ENCODE results near the gene PARD3B. TPM values are rescaled to one million over a fixed set of nuclear protein-coding genes. Genes with fewer than 3 reads are reported as not detected.

Gene PARD3B
- total RNA-seq, 1 experiment from 2014 or later = 2.0 TPM

- H3K9me3 ChIP-seq (ENCODE audit: control insufficient read depth in 1 of 2, insufficient read depth in 1 of 2, low read depth in 1 of 2, low read length in 2 of 2) = no peaks in the 10 kb centered on the region
- H3K9me2 ChIP-seq (ENCODE audit: insufficient read depth) = no peaks in the 10 kb centered on the region
- RAD21 ChIA-PET (ENCODE audit: low non-redundant PET in 1 of 2, low total read pairs in 2 of 2, uncharacterized antibody in 2 of 2, unreplicated experiment in 2 of 2) = no interaction called here
- no peak overlapping the region for H3K27ac ChIP-seq (ENCODE audit: low read depth, low read length)
- BruUV-seq (replicated peaks) = no TSS peak
- POLR2A ChIA-PET = no interaction called here
- DNase-seq (ENCODE audit: low read depth, low spot score) (no peak), ATAC-seq (no peak)
- CTCF ChIA-PET = no interaction called here
- H3K4me1 ChIP-seq (ENCODE audit: control insufficient read depth in 1 of 2, insufficient read depth in 2 of 2, low read length in 2 of 2) = no peaks in the 10 kb centered on the region
- no peaks in the 10 kb centered on the region for H4K20me1 ChIP-seq (ENCODE audit: insufficient read depth)
- no peak overlapping the region for H2AFZ ChIP-seq (ENCODE audit: low read depth, low read length, poor library complexity, severe bottlenecking)
- no peak overlapping the region for H3K4me3 ChIP-seq (replicated peaks in 1 of 2; ENCODE audit: low read depth in 1 of 2, low read length in 2 of 2)
- no peaks in the 10 kb centered on the region for H3K27me3 ChIP-seq (ENCODE audit: insufficient read depth, low read length)
- no peaks in the 10 kb centered on the region for H3K36me3 ChIP-seq (ENCODE audit: control insufficient read depth in 1 of 2, insufficient read depth in 2 of 2, low read length in 2 of 2)
- TF ChIP-seq SRF (IDR thresholded peaks at IDR 0.05; ENCODE audit: low read depth) = no peak
- no peak for TF ChIP-seq CBX3 (IDR thresholded peaks at IDR 0.05; ENCODE audit: low read depth)
- no peak for TF ChIP-seq POLR2AphosphoS5 (IDR thresholded peaks at IDR 0.05; ENCODE audit: low read depth, low read length)
- TF ChIP-seq ZBTB33 (IDR thresholded peaks at IDR 0.05; ENCODE audit: extremely low read depth, insufficient replicate concordance, low read length) = no peak
- TF ChIP-seq, protein P1, sequence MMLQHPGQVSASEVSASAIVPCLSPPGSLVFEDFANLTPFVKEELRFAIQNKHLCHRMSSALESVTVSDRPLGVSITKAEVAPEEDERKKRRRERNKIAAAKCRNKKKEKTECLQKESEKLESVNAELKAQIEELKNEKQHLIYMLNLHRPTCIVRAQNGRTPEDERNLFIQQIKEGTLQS (IDR thresholded peaks at IDR 0.05) = no peak
- TF ChIP-seq EGR1 (IDR thresholded peaks at IDR 0.05; ENCODE audit: low read depth) = no peak
- TF ChIP-seq POLR2A (IDR thresholded peaks at IDR 0.05; ENCODE audit: borderline replicate concordance, extremely low read depth, insufficient read depth, insufficient read length) = no peak
- TF ChIP-seq TCF7L2 (IDR thresholded peaks at IDR 0.05; ENCODE audit: borderline replicate concordance, extremely low read depth, insufficient read depth, insufficient read length) = no peak
- TF ChIP-seq FOSL1 (IDR thresholded peaks at IDR 0.05; ENCODE audit: low read depth) = no peak
- TF ChIP-seq SIN3A (IDR thresholded peaks at IDR 0.05; ENCODE audit: low read depth) = no peak
- TF ChIP-seq SP1 (IDR thresholded peaks at IDR 0.05; ENCODE audit: low read depth) = no peak
- no peak for TF ChIP-seq EZH2 (IDR thresholded peaks at IDR 0.05)
- TF ChIP-seq JUND (IDR thresholded peaks at IDR 0.05) = no peak
- TF ChIP-seq ELF1 (IDR thresholded peaks at IDR 0.05; ENCODE audit: borderline replicate concordance, low read depth) = no peak
- TF ChIP-seq CTCF (IDR thresholded peaks at IDR 0.05 in 2 of 3, conservative IDR thresholded peaks at IDR 0.05 in 1 of 3; ENCODE audit: borderline replicate concordance in 1 of 3, insufficient read depth in 1 of 3, low read depth in 2 of 3, low read length in 2 of 3) = no peak
- no peak for TF ChIP-seq YY1 (IDR thresholded peaks at IDR 0.05; ENCODE audit: extremely low read depth, insufficient replicate concordance, low read depth, low read length)
- TF ChIP-seq CEBPB (IDR thresholded peaks at IDR 0.05; ENCODE audit: low read depth) = no peak
- H3K79me2 ChIP-seq (ENCODE audit: insufficient read depth, low read length) = no peaks in the 10 kb centered on the region
- H3K4me2 ChIP-seq (ENCODE audit: low read length) = no peak overlapping the region
- H3K9ac ChIP-seq (ENCODE audit: low read length) = no peak overlapping the region
- intact Hi-C loops (cut with micrococcal nuclease) = no loop called here
These were observed 226.4 kb downstream of the PARD3B start for GRCh38 chr2:204771721-204772120.
